Renal cortical epithelial cell (primary cell): ENCODE data around the gene MYH10. TPM values are rescaled to one million over a fixed set of nuclear protein-coding genes. Genes with fewer than 3 reads are reported as not detected.
A peak's percentile ranks its signal among the peaks of the same experiment; 100 is the strongest.
"Not testable (repeated sequence)": the region's sequence is repeated elsewhere in the genome, so short reads cannot be mapped to it uniquely, and the experiment has no call there.

Experiments used
- DNase-seq: peaks from one replicate; pipeline ENCODE4 v3.0.0-alpha.2; 2011; ENCODE audit warnings: low read depth
- total RNA-seq: library from RNA; depleted of rRNA; stranded (reverse); fragments of >200 nt; gene quantifications from 2 replicates; pipeline ENCODE4 v1.2.3, GENCODE V29; 2014

The MYH10 gene
- total RNA-seq, 1 donor from 2014 or later, result 149 TPM

DNA sequence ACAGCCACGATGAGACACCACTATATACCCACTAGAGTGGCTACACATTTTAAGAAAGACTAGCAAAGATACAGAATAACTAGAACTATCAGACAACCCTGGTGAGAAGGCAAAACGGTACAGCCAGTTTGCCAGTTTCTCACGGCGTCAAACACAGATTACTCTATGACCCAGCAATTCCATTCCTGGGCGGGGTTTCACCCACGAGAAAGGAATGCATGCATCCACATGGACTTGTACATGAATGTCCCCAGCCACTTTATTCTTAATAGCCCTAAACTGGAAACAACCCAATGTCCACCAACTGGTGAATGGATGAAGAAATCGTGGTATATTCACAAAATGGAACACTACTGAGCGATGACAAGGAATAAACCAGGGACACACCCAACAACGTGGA is 74.5 kb downstream of the MYH10 start:
- peak; percentile 15 for DNase-seq

DNA sequence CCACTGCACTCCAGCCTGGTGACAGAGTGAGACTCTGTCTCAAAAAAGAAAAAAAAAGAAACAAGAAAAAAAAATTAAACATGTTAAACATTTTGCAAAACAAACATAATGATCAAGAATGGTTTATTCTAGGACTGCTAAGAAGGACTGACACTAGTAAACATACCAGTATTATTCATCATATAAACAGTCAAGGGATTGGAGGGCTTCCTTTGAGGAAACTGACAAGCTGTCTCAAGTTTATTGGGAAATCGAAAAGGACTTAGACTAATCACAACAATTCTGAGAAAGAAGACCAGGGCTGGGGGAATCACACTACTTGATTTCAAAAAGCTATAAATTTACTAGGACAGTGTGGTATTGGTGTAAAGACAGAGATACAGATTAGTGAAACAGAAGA is 75.5 kb downstream of the MYH10 start:
- no peak for DNase-seq

DNA sequence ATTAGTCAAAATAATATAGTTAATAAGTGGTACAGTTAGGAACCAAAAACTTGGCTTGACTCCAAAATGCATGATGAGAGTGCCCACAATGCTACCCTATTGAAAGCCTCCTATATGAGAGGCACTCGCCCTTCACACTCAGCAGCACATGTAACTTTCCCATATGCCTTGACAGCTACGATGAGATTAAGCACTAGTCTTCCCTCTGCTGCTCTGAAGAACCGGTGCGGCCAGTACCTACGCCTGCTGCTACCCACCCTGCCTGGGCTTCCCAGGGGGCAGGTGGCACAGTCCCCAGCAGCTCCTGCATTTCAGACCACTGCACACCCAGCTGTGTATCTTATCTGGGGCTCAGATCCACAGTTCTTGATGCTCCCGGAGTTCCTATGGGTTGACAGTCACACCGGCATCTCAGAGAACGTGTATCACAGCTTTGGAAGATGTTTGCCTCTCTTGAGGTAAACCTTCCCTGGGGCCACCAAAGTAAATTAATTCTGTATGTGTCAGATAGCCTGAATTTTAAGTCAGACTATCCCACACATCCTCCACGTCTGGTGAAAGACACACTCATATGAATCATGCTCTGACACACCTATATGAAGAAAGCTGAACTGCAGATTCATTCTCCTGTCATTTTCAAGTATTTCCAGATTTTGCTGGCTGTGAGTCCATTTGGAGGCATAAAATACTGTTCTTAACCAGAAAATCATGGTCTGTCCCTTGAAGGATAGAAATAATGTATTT is 77.8 kb downstream of the MYH10 start:
- DNase-seq, result peak; percentile 11

DNA sequence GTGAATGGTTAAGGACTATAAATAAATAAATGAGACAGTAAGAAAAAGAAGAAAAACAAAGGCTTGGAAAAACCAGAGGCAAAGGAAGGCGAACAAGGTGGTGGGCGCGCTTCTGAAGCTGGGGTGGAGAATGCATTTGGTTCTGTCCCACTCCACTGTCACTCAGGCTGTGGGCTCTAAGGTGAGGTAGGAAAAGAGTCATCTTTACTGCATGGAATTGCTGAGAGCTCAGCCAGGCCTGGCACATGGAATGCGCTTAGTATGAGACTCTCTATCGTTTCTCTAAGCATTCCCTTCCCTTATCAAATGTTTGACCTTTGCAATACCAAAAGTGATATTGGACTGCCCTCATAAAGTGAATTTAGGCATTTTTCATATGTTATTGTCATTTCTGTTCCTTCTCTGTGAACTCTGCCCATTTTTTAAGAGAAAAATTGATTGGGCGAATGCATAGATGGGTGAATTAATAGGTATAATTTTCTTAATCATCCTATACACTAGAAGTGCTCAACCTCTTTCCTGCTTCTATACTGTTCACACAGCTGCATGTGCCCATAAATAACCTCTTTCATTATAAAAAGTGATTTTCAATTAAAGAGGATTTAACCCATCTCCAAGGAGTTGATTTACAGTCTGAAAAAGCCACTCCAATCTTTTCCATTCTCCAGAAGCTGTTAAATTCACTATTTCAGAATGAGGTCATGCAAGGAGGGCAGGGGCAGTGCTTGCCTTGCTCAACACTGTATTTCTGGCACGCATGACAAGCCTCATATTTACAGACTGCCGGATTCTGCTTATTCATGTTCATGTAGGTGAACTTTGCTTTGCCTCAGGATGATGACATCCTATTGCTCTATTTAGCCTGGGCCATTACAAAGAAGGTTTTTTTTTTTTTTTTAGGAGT is 87.7 kb downstream of the MYH10 start:
- peak; percentile 89 for DNase-seq

DNA sequence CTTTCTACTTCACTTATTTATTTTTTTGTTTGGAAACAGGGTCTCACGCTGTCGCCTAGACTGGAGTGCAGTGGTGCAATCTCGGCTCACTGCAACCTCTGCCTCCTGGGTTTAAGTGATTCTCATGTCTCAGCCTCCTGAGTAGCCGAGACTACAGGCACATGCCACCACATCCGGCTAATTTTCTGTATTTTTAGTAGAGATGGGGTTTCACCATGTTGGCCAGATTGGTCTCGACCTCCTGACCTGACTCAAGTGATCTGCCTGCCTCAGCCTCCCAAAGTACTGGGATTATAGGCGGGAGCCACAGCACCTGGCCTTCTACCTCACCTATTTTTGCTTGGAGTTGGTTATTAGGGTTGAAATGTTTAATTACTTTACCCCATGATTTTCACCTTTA is 90.5 kb downstream of the MYH10 start:
- not testable (repeated sequence) for DNase-seq

DNA sequence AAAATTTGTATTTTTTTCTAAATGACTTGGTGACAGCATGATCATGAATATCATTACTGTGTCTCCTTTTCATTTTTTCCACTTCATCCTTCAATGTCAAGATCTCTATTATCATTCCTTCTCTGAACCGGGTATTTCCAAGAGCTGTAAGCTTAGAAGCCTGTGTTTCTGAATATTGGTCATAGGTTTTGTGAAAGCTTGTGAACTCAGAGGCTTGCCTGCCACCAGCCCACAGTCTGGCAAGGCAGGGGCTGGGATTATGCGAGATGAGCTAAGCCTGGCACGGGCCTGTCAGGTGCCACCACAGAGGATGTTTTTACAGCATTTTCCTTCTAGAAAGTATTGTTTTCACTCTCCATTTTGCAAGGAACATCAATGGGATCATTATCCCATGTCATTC is 92.8 kb downstream of the MYH10 start:
- no peak for DNase-seq

DNA sequence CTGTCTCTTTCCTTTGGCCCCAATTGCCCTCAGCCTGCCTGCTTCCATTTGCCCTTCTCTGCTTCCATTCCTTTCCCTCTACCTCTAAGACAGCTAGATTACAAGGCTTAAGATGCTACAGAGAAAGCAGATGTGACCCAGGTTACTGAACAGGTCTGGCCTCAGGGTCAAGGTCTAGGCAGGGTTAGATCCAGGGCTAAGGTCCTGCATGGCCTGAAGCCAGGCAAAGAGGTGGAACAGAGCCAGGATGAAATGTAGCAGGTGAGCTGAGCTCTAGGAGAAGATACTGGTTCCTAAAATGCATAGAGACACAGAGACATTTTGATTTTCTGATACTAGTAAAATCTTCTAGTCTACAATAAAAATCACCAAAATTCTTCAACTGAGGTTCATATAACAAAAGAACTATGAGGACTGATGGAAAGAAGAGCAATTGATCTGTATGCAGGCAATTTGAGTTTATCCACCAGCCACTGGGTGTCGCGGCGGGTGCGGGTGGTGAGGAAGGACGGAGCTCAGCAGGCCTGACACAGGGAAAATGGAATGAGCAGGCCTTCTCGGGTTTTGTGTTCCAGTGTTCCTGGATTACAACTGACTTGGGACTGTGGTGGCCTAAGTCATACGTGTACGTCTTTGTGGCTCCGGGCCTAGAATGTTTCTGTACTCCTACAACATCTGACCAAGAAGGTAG is 95.9 kb downstream of the MYH10 start:
- no peak for DNase-seq

DNA sequence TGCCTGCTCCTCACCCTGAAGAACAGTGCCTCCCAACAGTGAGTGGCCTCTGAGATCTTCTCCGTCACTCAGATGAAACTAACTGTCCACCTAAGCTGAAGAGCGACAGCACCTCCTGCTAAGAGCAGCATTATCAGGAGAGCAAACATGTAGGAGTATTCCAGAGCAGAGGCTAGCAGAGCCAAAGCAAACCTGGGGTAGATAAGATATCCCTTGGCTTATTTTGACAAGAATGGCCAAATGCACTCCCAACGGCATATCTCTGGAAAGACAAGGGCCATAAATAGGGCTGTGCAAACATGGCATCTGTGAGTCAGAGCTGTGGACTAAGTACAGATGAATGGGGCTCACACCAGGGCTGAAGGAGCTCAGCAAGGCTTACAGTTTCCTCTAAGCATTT is 98.5 kb downstream of the MYH10 start:
- DNase-seq, result peak; percentile 2

DNA sequence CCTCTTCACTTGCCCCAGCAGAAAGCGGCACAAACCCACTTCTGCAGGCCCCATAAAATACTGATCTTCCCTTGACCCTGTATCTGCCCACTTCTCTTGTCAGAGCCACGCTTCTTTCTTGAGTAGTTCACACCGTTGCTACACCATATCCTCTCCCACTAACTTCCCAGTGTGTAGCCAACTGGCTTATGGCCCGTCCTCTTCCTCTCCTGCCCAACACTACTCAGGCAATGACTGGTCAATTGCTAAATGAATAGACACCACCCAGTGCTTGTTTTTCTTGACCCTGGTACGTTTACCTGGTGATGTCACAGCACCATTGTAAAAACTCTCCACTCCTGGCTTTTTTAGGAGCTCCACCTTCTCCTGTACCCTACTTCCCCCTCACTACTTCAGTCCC is 107.9 kb downstream of the MYH10 start:
- no peak for DNase-seq

DNA sequence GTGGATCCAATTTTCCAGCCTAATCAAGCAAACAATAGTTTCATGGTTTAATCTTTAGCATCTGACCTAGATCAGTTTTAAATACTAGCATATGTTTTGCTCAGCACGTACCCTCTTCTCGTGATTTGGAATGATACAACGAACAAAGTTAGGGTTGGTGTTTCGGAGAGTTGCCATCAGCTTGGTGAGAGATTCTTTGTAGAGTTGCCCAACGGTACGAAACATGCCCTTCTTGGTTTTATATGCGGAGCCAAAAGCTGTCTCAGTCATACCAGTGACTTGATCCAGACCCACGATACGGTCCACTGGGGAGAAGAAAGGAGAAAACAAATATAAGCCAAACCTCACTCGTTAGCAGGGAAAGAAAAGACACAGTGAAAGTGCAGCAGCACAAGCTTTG is 109.5 kb downstream of the MYH10 start:
- no peak for DNase-seq

DNA sequence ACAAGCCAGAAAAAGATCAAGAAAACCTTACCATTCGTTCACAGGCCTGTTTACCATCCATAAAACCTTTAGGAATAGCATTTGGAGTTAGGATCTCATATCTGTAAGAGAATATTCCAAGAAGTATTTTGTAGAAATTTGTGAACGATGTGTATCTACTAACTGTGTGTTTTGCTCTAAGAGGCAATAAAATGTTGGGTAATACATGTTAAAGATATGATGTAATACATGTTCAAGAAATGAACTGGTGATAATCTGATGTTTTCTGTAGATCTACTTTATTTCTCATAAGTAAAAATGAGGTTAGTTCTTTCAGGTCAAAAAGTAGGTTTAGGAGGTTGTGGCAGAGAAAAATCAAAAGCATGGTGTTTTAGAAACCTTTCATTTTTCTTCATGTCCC is 111.7 kb downstream of the MYH10 start:
- no peak for DNase-seq

DNA sequence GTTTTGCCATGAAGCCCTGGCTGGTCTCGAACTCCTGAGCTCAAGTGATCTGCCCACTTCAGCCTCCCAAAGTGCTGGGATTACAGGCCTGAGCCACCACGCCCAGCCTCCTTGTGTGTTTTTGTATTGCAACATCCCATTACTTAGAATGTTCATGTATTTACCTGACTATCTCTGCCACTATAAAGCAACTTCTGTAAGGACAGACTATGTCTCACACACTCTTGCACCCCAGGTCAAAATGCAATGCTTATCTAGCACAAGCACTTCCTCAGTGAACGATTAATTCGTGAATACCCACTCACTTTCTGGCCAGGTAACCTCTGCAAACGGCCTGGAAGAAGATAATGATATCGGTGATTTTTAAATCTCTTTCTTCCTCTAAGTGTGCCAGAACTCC is 112.2 kb downstream of the MYH10 start:
- no peak for DNase-seq

DNA sequence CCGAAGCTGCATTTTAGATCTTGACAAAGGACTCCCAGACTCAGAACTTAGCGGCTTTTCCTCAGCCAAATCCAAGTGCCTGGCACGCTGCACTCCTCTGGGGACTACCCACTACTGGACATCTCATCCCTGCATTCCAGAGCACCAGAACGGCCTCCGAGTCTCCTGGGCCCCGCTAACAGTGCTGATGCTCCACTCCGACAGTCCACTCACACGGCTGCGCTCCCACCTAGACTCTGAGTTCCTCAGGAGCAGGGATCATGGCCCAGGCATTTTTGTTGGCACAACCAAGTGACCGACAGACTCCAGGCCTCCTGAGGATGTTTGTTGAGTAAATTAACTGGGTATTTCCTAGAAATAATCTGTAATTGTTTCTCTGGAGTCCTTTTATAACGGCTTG is 115.7 kb downstream of the MYH10 start:
- no peak for DNase-seq

DNA sequence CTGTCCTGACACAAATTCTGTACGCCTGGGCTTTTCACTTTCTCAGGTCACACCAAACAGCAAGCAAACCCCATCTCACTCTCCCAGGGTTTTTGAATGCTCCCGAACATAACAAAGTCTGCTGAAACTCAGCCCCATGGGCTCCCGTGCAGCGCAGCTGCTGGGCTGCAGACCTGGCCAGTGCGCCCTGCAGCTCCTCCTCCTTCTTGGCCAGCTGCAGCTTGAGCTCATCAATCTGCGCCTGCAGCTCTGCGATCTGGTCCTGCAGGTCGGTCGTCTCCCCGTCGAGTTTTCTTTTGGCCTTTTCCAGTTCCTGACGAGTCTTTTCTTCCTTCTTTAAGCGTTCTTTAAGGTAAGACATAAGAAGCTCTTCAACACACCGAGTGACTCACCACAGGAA is 124.4 kb downstream of the MYH10 start:
- no peak for DNase-seq

DNA sequence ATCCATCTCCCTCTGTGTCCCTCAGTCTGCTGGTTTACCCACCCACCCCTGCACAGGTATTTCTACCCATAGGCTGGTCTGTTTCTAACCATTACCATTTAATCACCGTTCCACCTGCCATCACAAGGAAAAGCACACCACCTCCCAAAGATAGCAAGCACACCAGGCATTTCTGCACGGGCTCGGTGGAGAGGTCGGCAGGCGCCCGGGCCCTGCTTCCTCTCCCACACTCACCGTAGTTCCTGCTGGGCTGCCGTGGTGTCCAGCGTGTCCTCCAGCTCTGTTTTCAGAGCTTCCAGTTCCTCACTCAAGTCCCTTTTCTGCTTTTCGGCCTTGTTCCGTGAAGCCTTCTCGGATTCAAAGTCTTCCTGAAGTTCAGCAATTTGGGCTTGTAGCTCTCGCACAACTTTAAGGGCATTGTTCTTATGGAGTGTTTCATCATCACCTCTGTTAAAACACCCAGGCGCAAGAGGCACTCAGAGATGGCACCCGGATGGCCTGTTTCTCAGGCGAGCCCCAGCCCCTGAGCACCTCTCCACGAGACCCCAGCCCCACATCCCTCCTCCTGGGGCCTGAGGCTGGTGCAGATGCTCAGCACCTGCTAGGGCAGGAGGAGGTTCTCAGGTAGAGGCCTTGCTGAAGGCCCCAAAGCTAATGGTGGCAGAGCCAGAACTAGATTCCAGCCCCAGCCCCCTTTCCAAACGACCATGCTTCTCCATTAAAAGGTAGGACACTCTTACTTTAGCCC is 125.9 kb downstream of the MYH10 start:
- DNase-seq, result no peak

DNA sequence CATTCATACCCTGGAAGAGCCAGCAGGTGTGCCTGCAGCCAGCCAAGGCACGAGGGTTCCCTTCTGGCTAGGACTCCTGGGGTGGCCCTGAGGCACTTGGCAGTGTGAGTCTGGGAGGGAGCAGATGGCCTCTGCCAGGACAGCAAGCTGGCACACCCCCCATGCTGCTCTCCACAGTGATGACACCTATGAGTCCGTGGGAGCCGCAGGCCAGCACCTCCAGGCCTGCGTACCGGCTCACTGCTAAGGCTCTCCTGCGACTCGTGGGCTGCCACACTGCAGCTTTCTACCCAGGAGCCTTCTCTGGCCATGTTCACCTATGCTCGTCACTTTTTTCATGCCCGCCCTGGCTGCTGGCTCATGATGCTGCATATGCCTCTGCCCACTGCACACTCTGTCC is 126.7 kb downstream of the MYH10 start:
- DNase-seq, result no peak

DNA sequence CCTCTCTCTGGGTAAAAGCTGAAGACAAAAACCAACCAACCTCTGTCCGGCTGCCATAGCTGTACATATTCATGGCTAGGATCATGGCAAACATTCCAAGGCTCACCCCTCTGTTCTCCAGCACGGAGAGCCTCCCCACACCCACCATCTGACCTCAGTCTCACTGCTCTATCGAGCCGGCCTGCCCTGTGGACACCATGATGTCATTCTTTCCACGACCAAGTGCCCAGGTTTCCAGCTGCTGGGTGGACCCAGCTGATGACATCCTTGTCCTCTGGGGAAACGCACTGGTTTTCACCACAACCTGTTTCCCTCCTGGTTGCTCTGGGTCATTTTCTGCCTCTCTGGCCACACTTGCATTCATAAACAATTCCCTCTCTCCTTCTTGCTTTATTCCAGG is 127.2 kb downstream of the MYH10 start:
- DNase-seq, result no peak

DNA sequence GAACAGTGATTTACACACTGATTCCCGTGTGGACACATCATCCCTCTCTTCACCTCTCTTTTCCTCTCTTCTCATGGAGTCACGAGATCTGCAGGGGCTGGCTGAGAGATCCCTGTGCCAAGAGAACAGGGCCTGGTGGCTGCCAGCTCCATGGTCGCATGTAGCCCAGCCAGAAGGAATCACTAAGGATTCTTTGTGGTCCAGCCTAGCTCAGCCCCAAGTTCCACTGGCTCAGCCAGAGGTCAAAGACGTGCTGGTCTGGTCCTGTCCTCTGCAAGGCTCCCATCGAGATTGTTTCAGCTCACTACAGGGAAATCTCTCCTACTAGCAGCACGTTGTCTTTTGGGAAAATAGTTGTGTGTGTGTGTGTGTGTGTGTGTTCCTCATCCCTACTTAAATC is 128.4 kb downstream of the MYH10 start:
- no peak for DNase-seq

DNA sequence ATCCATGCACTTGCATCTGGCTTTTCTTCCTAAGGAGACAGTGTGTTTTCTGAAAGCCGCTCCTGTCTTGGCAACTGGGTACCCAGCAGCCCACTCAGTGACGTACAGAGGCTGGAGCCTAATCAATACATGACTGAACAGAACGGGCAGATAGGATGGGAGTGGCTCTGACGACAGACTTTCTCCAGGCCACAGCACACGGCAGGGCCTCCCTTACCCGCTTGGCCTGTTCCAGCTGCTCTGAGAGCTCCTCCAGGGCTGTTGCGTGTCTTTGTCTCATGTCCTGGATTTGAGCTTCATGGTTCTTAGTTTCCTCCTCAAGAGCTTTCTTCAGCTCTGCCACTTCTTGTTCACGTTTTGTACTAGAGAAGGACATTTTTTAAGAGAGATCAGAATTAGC is 129.9 kb downstream of the MYH10 start:
- DNase-seq, result no peak

DNA sequence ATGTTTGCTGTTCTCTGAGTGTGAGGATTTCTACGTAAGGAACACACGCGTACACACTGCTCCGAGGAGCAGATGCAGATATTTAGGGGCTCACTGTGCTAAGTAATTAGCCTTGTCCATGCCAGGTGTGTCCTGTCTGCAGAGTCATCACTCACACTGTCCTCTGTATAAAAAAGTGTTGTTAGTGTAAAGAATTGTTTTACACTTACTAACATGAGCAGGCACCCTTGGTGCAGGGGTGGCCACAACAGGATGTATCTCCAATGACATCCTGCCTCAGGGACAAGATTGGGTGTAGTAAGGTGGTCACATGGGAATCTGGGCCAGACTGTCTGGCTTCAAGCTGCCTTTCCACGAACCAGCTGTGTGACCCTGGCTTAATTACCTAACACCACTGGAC is 130.9 kb downstream of the MYH10 start:
- DNase-seq, result no peak

DNA sequence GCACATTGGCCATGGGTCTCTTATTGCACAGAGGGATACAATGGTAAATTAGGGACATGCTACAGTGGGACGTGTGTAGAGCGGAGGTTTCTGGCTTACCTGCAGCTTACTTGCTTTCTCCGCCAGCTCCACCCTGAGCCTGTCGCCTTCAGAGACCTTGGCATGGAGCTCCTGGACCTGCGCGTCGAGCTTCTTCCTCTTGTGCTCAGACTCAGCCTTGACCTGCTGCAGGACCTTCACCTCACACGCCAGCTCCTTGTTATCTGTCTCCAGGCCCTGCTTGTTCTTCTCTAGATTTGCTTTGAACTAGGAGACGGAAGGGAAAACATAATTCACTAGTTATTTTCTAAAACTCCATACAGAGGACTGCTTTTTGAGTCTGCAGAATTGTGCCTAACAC is 131.4 kb downstream of the MYH10 start:
- DNase-seq, result no peak

DNA sequence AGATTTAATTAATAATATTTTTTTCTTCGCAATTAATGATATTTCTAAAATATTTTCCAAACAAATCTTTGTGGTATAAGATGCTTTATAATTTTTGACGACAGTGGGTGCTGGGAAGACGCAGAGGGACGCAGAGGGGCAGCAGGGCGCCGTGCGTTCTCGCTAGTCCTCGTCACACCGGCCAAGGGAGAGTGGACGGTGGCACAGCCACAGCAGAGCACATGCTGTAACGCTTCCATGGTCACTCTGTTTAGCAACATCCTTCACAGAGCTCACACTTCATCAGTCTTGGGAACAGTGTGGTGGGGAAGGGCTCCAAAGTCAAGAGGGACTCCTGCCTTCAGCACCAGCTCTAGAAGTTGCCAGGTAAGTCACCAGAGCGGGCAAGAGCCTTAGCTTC is 134.4 kb downstream of the MYH10 start:
- no peak for DNase-seq
